Measurements from ENCODE around the gene CARD16.

The CARD16 gene

GRCh38 chr11:104992781-104993180, 52.4 kb downstream of the CARD16 start:
- no peak for DNase-seq (ENCODE audit: low read depth)

DNA sequence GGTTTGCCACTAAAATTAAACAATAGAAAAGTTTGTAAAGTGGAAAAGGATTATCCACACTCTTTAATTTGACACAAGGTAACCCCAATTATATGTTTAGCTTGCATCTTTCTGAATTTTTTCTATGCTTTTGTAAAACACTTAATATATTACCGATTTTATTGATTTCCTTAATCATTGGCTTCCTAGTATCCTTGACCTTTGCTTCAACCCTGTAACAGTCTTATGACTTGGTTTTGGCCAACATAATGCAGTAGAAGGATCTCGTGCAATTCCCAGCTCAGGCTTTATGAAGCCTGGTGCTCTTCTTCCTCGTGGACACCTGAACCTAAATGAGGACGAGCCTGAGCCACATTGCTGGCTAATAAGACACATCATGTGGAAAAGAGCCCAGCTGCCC, 53.1 kb downstream of the CARD16 start:
- DNase-seq (ENCODE audit: low read depth), result no peak
